Measurements from ENCODE around the gene FAF1.

- TF ChIP-seq, protein P1, sequence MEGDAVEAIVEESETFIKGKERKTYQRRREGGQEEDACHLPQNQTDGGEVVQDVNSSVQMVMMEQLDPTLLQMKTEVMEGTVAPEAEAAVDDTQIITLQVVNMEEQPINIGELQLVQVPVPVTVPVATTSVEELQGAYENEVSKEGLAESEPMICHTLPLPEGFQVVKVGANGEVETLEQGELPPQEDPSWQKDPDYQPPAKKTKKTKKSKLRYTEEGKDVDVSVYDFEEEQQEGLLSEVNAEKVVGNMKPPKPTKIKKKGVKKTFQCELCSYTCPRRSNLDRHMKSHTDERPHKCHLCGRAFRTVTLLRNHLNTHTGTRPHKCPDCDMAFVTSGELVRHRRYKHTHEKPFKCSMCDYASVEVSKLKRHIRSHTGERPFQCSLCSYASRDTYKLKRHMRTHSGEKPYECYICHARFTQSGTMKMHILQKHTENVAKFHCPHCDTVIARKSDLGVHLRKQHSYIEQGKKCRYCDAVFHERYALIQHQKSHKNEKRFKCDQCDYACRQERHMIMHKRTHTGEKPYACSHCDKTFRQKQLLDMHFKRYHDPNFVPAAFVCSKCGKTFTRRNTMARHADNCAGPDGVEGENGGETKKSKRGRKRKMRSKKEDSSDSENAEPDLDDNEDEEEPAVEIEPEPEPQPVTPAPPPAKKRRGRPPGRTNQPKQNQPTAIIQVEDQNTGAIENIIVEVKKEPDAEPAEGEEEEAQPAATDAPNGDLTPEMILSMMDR (conservative IDR thresholded peaks at IDR 0.05; ENCODE audit: low read depth, low read length) = no peak
- TF ChIP-seq EZH2 (IDR thresholded peaks at IDR 0.05; ENCODE audit: low read length, unreplicated experiment) = no peak
- TF ChIP-seq EZH2phosphoT487 (IDR thresholded peaks at IDR 0.05; ENCODE audit: borderline replicate concordance, low read length) = no peak
Observed at GRCh38 chr1:50833216-50833615, 126.9 kb downstream of the FAF1 start.

Data from PC-3 (cell line).